Left renal cortex interstitium (tissue), 4 donors: ENCODE measurements around the gene MAPK9. TPM values are rescaled to one million over a fixed set of nuclear protein-coding genes. Genes with fewer than 3 reads are reported as not detected.

Experiments
- DNase-seq, 4 donors: peaks; one replicate each; pipeline ENCODE4 v3.0.0-alpha.2; 2013; ENCODE audit warnings: low read depth in 4 of 4, low spot score in 2 of 4, missing footprints in 1 of 4
- polyA plus RNA-seq, 4 donors: library from polyadenylated mRNA; unstranded; fragments of 120-200 nt; gene quantifications; one replicate each; pipeline ENCODE4 v1.2.1, GENCODE V29; 2013; ENCODE audit not compliant: insufficient read length in 4 of 4

Gene MAPK9
- polyA plus RNA-seq, 4 donors, result 37.5 to 40.2 (median 39.9) TPM

DNA sequence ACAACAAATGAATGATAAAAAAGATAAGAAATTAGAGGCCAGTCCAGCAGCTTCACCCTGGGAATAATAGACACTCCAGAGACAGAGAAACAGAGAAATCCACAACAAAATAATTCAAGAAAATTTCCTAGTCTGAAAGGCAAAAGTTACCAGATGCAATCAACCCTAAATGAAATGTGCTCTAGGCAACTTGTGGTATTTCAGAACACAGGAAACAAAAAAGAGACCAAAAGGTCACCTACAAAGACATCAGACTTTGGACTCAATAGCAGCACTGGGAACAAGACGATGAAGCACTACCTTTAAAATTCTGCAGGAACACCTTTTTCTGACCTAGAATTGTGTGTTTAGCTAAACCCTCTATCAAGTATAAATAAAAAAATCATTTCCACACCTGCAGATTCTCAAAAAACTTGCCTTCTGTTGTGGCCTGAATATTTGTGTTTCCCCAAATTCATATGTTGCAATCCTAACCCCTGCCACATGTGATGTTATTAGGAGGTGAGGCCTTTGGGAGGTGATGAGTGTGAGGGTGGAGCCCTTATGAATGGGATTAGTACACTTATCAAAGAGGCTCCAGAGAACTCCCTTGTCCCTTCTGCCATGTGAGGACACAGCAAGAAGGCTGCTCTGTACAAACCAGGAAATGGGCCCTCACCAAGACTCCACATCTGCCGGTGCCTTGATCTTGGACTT lies 5.9 kb upstream of the MAPK9 start:
- no peak for DNase-seq

DNA sequence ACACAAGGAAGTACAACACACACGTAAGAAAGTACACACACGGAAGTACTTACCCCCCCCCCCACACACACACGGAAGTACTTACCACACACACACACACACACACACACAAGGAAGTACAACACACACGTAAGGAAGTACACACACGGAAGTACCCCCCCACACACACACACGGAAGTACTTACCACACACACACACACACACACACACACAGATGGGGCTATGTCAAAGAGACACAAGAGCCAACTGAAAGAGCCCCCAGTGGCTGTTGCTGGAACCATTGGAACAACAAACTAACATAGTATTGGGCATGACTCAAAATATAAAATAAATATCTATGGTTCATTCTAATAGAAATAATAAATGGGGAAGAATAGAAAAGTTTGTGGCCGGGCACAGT lies 4.9 kb upstream of the MAPK9 start:
- no peak for DNase-seq

GRCh38 chr5:180294913-180295555 lies 3.2 kb upstream of the MAPK9 start:
- DNase-seq, result no peak

DNA sequence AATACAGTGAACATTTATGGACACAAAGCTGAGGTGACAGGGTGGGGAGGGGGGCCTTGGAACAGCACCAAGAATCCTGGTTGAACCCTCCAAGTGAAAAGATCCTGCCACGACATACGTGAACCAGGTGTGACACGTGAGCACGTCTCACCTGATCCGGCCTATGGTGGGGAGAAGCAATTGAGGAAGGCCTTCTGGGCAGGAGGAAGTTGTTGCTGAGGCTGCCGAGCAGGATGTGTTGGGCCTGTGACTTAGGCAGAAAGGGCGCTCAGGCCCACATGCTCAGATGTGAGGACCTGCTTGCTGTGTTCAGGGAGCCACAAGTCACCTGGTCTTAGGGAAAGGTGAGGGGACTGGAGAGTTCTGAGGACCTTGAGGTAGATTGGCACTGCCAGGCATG lies 2.5 kb upstream of the MAPK9 start:
- DNase-seq, result no peak

GRCh38 chr5:180291234-180291940 lies 496 bp downstream of the MAPK9 start:
- DNase-seq, result no peak

DNA sequence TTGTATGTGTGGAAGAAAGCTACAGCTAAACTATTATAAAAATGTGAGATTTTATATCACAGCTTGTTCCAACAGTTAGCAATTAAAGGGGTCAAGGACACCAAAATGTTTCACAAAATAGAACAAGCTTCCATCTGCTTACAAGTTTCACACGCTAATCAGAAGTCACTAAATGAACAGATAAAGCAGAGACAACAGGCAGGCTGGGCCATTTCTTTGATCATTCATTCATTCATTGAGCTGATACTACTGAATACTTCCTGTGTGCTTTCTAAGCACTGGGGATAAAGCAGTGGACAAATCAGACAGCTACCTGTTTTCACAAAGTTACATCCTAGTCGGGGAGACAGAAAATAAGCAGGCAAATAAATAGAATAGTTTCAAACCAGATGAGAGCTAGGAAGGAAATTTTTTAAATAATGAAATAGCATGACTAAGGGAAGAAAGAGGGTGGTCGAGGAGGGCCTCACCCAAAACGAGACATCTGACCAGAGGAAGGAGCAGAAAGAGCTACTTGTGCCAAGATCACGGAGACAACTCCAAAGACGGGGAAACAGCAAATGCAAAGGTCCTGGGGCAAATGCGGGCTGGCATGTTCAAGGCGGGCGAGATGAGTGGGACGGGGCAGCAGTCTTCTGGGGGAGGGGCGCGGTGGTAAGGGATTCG lies 1.2 kb downstream of the MAPK9 start:
- no peak for DNase-seq

- DNase-seq, result no peak
These were observed 1.9 kb downstream of the MAPK9 start for GRCh38 chr5:180289966-180290365.

DNA sequence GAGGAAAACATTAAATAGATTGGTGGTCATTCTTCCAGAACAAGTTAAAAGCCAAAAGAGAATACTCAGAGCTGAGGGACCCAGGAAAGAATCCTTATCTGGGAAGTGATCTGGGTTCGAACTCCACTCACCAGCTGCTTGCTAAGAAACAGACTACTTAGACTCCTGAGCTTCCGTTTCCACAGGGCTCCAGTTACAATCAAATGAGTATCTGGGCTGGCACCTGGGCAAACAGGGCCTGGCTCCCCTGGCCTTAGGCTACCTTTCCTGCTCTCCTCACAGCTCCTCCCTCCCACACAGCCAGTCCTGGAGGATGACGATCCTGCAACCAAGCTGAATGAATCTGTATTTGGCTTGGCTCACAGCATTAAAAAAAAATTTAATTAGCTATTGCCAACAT lies 2.5 kb downstream of the MAPK9 start:
- no peak for DNase-seq

- DNase-seq, result no peak
These were observed 4.0 kb downstream of the MAPK9 start for GRCh38 chr5:180287868-180288267.

GRCh38 chr5:180287404-180287803 lies 4.5 kb downstream of the MAPK9 start:
- DNase-seq, result no peak

- DNase-seq, result no peak
These were observed 7.7 kb downstream of the MAPK9 start for GRCh38 chr5:180284149-180284548.

DNA sequence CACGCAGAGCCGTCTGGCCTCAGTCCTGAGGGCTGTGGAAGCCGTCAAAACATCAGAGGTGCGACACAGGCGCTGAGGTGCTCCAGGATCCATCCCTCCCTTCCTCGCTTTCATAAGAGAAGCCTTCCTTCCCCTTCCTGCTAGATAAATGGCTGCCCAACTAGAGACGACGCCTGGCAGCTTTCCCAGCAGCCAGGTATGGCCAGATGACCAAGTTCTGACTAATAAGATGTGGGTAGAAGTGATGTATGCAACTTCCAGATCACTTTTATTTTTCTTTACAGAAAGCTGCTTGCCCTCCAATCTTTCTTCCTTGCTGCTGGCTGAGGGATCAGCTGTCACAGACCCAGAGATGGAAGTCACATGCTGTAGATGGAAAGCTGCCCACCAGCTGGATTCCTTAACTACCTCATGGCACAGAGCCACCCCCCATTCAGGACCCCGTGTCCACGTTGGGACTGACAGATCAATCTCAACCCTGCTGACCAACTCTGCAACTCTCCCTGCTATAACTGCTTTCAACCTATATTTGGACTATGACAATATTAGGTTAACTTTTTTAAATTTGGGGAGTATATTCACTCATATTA lies 8.8 kb downstream of the MAPK9 start:
- DNase-seq, result no peak

DNA sequence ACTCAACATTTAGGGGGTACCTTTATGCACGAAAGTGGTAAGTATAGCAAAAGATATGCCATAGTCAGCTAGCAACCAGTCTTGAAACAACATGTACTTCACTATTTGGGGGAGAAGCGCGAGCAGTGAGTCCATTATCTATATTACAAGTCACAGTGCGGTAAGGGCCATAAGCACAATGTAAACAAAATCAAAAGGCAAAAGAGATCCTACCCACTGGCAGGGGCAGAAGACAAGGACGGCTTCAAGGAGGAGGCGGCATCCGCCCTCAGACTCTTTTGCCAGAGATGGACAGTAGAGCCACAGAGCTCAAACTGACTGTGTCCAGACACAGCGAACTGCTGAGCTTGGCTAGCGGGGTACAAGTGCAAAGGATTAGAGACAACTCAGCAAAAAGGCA lies 9.6 kb downstream of the MAPK9 start:
- DNase-seq, result no peak

GRCh38 chr5:180281706-180282105 lies 10.2 kb downstream of the MAPK9 start:
- no peak for DNase-seq

DNA sequence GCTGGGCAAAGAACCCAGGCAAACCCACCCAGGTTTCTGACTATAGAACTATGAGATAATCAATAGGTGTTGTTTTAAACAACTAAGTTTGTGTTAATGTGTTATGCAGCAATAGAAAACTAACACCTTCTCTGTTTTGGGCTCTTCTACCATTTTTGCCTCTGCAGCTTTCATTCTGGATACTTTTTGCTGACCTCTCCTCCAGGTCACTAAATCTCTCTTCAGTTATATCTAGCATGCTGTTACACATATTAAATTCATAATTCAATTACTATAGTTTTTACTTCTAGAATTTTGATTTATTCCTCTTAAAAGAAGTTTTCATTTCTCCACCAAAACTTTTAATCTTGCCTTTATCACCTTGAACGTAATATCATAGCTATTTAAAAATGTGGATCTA lies 17.2 kb downstream of the MAPK9 start:
- no peak for DNase-seq

DNA sequence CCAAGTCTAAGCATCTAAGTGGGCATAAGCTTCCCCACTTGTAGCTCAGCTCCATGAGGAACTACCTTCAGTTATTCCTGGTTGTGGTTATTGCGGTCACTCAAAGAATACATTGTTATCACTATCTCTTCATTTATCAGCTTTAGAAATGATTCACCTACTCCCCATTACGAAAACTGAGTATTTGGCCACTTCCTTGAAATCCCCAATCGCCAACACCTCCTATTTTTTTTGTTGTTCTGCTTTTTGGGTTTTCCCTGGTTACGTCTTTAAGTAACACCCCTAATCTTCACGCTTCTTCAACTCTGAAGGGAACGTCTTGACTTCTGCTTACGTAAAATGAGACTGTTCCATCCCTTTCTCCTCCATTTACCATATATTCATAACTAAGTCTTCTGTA lies 20.7 kb downstream of the MAPK9 start:
- DNase-seq, result no peak

DNA sequence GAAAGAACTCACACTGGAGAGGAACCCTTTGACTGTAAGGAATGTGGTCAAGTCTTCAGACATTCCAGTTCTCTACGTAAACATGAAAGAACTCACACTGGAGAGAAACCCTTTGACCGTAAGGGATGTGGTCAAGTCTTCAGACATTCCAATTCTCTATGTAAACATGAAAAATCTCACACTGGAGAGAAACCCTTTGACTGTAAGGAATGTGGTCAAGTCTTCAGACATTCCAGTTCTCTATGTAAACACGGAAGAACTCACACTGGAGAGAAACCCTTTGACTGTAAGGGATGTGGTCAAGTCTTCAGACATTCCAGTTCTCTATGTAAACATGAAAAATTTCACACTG lies 32.6 kb downstream of the MAPK9 start:
- no peak for DNase-seq

DNA sequence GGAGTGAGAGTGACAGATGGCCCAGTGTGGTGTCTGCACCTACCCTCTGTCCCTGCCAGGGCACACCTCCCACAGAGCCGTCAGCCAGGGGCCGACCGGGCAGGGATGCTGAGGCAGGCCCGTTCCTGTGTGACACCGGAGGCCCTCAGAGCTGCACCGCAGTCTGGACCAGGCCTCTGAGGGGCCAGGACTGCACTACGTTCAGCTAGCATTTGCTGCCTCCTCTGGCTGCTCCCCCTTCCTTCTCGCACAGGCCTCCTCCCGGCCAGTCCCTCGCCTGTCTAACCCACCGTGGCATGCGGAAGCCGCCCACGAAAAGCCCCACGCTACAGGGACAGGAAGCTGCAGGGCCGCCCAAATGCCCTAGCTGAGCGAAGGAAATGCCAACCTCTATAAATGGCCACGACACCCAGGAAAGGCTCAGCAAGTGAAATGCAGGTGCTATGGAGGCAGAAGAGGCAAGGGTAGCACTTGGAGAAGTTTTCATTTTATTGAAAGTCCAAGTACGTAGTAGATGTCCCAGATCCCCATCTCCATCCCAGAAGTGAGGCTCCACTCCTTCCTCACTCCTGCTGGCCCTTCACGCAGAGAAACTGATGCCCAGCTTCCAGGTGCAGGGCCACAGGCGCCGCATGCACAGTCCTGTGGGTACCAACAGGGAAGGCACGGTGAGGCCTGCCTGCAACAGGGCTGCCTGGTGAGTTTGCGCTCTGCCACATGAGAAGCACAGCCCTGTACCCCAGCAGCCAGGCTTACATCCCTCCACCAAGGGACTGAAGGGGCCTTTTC lies 38.7 kb downstream of the MAPK9 start:
- no peak for DNase-seq

- no peak for DNase-seq
These were observed 40.0 kb downstream of the MAPK9 start for GRCh38 chr5:180251887-180252286.

- DNase-seq, result no peak
These were observed 40.7 kb downstream of the MAPK9 start for GRCh38 chr5:180251141-180251540.
